Measurements from ENCODE around the gene RAB39B.
"Not testable (repeated sequence)": the region's sequence is repeated elsewhere in the genome, so short reads cannot be mapped to it uniquely, and the experiment has no call there.

The RAB39B gene

GRCh38 chrX:155263854-155264628, at the start of gene RAB39B:
RAB39B (minus strand) TSS chrX:155264491; CDS start chrX:155264288, 203 bp downstream.
- H3K27ac ChIP-seq = peak within 1 kb of the TSS; percentile 70
- peak; percentile 29; the same call in 1 of the 2 replicates for TF ChIP-seq CTCF (conservative IDR thresholded peaks at IDR 0.05)

- no peak overlapping the region for H3K27ac ChIP-seq
- no peak for TF ChIP-seq CTCF (conservative IDR thresholded peaks at IDR 0.05)
Observed at GRCh38 chrX:155313766-155314165, 49.5 kb upstream of the RAB39B start.

- no peak for TF ChIP-seq CTCF (conservative IDR thresholded peaks at IDR 0.05)
- H3K27ac ChIP-seq = no peak overlapping the region
Observed at GRCh38 chrX:155293771-155294170, 29.5 kb upstream of the RAB39B start.

- no peak for TF ChIP-seq CTCF (conservative IDR thresholded peaks at IDR 0.05)
- no peak overlapping the region for H3K27ac ChIP-seq
Observed at GRCh38 chrX:155279873-155280272, 15.6 kb upstream of the RAB39B start.

- H3K27ac ChIP-seq = no peak overlapping the region
- TF ChIP-seq CTCF (conservative IDR thresholded peaks at IDR 0.05) = no peak
Observed at GRCh38 chrX:155270969-155271368, 6.7 kb upstream of the RAB39B start.

GRCh38 chrX:155267995-155268394, 3.7 kb upstream of the RAB39B start:
- H3K27ac ChIP-seq = not testable (repeated sequence)

GRCh38 chrX:155266439-155266838, 2.1 kb upstream of the RAB39B start:
- no peak for TF ChIP-seq CTCF (conservative IDR thresholded peaks at IDR 0.05)

More at GRCh38 chrX:155266439-155266838, 2.1 kb upstream of the RAB39B start:
- no peak overlapping the region for H3K27ac ChIP-seq

Measured in VCaP (cell line).